AG10803 (cell line): ENCODE measurements around the gene DNAH14.

Experiments used
- DNase-seq: peaks from one replicate; pipeline ENCODE4 v3.0.0; 2010; ENCODE audit warnings: low read depth
- H3K4me3 ChIP-seq: 2 replicates; pipeline ENCODE4 v1.5.1; 2011; ENCODE audit warnings: mild to moderate bottlenecking, low read length, control low read depth
- TF ChIP-seq, protein P1 (sequence below): conservative IDR thresholded peaks from 2 replicates; pipeline ENCODE4 v1.5.1; 2011; ENCODE audit warnings: mild to moderate bottlenecking, low read length, control low read depth, inconsistent platforms

DNAH14 gene

DNA sequence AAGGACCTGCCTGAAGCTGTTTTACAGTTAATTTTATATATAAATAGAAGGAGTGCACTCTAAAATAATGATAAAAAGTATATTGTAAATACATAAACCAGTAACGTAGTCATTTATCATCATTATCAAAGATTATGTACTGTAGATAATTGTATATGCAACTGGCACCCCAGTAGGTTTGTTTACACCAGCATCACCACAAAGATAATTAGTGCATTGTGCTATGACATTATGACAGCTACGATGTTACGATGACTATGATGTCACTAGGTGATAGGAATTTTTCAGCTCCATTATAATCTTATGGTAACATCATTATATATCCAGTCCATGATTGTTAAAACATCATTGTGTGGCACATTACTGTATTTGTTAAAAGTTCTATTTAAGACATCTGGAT lies 313.1 kb downstream of the DNAH14 start:
- DNase-seq = no peak
- TF ChIP-seq, protein P1, sequence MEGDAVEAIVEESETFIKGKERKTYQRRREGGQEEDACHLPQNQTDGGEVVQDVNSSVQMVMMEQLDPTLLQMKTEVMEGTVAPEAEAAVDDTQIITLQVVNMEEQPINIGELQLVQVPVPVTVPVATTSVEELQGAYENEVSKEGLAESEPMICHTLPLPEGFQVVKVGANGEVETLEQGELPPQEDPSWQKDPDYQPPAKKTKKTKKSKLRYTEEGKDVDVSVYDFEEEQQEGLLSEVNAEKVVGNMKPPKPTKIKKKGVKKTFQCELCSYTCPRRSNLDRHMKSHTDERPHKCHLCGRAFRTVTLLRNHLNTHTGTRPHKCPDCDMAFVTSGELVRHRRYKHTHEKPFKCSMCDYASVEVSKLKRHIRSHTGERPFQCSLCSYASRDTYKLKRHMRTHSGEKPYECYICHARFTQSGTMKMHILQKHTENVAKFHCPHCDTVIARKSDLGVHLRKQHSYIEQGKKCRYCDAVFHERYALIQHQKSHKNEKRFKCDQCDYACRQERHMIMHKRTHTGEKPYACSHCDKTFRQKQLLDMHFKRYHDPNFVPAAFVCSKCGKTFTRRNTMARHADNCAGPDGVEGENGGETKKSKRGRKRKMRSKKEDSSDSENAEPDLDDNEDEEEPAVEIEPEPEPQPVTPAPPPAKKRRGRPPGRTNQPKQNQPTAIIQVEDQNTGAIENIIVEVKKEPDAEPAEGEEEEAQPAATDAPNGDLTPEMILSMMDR = no peak
- no peak overlapping the region for H3K4me3 ChIP-seq

DNA sequence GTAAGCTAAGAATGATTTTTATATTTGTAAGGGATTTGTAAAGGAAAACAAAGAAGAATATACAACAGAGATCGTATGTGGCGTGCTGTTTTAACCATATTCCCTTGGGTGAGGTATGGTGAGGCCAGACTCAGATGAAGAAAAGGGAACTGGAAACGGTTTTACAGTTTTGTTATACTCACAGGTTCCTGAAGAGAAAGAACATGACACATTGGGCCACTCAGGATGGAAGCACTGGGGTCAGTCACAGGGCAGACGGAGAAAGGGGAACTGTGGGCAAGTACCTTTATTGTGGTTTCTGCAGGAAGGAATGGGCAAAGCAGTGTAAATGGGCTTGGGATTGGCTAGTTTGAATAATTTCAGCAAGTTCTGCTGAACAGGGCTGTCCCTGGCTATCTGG lies 321.0 kb downstream of the DNAH14 start:
- no peak overlapping the region for H3K4me3 ChIP-seq
- TF ChIP-seq, protein P1 = no peak
- DNase-seq = no peak

DNA sequence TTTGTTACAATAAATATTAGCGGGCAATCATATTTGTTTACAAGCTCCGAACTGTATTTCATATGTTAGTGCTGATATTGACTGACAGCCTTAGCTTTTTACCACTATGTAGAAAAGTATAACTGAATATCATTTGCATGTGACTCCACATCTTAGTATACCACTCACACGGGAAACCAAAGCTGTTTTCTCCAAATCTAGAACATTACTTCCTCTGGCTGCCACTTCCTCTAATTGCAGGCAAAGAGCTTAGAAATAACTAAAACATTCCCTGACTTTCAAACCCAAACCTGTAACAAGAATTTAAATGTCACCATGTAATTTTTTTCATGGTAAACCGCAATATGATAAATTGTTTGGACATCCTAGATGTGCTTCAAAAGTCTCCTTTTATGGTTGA lies 323.7 kb downstream of the DNAH14 start:
- H3K4me3 ChIP-seq = no peak overlapping the region
- DNase-seq = no peak
- TF ChIP-seq, protein P1 = 0 out of 2 replicates have a peak, but pooled peaks have one; percentile 2

DNA sequence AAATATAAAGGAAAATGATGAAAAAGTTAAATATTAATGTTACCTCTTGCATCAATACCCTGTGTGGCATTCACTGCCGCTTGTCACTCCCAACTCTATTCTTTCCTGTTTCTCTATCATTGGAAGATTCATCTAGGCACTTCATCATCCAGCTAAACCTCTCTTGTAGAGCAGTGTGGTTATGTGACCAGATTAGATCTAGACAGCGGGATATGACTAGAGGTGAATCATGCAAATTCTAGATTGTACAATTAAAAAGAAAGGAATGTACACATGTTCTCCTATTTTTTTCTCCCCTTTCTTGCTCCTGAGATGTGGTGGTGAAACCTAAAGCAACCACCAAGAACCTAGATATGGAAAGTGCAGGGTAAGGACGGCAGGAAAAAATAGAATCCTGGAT lies 324.3 kb downstream of the DNAH14 start:
- TF ChIP-seq, protein P1 = no peak
- DNase-seq = peak; percentile 11
- no peak overlapping the region for H3K4me3 ChIP-seq

DNA sequence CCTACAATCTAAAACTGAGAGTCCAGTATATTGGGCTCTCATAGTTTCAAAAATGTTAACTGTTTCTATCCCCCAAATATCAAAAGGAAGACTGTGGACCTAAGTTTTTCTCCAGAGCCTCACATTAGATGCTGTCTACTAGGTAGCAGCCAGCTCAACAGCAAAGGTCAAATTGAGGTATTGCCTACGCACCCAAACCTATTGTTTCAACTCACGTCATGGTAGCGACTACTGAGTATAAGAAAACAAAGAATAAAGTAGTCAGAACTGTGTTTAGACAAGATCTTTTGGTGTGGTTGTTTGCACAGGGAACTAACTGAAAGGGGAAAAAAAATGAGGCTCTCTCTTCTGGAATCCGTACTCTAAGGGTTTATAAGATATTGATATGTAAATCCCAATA lies 325.2 kb downstream of the DNAH14 start:
- TF ChIP-seq, protein P1 = no peak
- no peak for DNase-seq
- no peak overlapping the region for H3K4me3 ChIP-seq

DNA sequence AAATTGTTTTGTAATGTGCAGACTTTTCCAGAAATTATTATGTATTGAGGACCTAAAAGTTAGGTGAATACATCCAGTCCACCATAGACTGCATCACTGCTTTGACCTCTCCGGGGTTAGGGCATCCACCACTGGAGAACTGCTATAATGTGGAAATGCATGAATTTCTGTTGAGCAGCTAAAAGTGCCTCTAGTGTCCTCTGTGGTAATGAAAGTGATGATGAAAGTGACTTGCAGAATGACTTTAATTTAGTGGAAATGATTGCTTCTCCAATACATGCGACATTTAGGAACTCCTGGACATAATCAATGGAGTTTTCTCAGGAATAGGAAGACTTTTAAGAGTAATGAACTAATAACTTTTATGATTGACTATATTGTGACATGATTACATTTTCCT lies 327.6 kb downstream of the DNAH14 start:
- DNase-seq = no peak
- TF ChIP-seq, protein P1 = no peak
- H3K4me3 ChIP-seq = no peak overlapping the region

DNA sequence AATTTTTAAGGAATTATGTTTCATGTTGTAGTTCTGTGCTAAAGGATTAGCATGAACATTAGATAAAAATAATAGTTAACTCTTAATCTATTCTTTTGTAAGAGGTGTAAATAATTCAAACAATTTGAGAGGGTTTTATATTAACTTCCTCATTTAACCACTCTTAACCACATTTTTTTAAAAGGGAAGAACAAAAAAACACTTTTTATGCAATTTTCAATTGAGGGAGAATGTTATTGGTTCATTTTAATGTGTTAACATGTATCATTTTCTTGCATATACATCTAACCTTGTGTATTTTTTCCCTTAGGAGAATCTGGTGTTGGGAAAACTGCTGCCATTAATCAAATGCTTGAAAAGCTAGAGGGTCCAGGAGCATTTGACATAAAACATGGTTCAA lies 329.3 kb downstream of the DNAH14 start:
- H3K4me3 ChIP-seq = no peak overlapping the region
- TF ChIP-seq, protein P1 = no peak
- DNase-seq = no peak
